ENCODE data around the gene GOT1. TPM values are rescaled to one million over a fixed set of nuclear protein-coding genes. Genes with fewer than 3 reads are reported as not detected.

GOT1 gene
- total RNA-seq, 1 donor from 2014 or later, result 107 TPM

DNA sequence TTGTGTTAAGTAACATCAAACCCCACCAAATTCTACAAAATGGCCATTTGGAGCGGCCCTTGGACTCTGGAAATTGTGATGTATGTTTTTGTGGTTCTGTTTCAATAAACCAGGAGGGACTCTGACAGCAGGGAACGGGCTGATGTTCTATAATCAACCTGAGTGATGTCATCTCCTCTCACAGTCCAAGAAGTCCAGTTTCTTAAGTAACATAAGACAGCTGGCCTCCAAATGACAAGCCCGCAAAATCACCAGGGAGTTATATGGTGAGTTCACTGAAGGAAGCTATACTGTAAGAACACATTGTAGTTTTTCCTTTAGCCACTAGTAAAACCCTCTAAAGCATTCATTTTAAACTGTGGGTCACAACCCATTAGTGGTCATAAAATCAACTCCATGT lies 34.0 kb downstream of the GOT1 start:
- DNase-seq (ENCODE audit: low spot score), result no peak
- ATAC-seq, result no peak

DNA sequence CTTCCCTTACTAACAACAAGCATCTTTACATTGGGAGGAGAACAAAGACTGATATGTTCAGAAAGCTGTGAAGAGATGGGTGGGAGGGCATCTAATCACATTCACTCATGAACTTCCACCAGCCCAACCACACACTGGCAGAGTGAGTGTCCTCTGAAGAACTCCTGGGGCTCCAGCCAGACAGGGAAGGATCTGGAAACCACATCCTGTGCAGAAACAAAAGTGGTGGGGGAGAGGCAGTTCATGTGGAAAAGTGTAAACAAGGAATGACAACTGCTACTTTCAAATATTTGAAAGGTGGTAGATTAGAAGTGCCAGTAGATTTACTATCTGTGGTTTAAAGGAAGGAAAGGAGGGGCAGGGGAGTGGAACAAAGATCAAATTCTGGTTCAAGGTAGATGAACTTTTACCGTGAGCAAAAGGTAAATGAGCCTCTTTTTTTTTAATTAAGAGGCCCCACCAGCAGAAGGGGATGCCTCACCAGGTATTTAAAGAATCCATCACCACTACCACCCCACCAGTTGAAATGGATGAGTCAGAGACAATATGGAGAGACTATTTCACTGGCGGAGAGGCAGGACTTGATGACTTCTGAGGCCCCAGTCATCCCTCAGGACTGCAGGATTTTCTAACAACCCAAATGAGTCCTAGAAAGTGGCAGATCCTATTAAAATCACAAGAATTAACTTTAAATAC lies 34.5 kb downstream of the GOT1 start:
- peak; percentile 52 for ATAC-seq
- DNase-seq (ENCODE audit: low spot score), result peak; percentile 57

DNA sequence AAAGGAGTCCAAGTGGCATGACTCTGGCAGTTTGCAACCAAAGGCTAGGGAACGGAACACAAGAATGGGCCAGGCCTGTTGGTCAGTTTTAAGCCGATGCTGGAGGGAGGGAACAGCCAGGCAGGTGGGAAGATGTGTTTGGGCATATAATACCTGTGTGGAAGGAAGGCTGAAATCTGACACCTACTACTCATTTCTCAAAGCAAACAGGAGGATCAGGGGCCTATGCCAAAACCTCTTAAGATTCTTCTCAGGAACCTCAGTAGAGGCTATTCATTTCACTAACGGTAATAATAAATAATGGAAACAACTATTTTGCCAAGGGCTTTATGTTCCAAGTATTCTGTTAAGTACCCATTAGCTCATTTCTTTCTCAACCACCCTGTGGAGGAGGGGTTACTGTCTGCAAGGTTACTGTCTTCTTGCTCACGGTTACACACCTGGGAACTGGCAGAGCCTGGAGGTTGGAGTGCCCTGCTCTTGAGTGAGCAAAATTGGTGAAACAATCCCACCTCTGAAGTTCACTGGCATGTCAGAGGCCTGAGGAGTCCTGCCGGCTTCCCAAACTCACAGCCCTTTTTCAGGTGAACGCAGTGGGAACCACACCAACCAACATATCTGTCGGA lies 35.5 kb downstream of the GOT1 start:
- no peak for ATAC-seq

DNA sequence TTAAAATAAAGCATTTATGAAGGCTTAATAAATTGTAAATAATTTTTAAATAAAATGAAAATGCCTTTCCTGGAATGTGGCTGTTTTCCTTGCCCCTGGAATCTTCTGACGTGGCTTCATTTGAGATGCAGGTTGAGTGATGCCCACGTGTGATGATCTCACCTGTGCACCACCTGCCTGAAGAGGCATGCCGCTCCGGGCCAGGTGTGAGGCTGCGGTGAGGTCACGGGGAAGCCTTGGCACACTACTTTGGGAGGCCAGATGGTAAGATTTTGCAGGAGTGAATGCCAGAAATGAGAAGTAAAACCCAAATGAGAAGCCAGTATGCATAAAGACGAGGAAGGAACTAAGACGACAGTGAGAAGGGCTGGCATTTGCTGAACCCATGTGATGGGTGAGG lies 36.2 kb downstream of the GOT1 start:
- ATAC-seq (no peak), DNase-seq (ENCODE audit: low spot score) (no peak)

More for the DNA sequence above, 35.5 kb downstream of the GOT1 start:
- DNase-seq (ENCODE audit: low spot score), result no peak

DNA sequence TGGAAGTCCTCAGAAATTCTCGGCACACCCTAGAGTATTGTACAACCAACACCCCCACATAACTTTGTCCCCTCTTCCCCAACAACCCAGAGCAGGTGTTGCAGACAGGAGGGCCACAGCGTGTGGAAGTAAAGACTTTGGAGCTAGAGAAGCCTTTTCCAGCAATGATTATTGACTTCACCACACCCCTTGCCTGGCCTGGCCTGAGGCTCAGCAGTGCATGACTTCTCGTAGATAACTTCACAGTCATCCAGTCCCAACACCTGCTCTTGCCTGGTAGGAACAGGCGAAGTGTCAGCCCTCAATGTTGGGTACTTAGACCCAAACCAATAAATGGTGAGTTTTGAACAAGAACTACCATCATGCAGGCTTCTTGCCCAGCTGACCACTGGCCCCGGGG lies 36.7 kb downstream of the GOT1 start:
- ATAC-seq (peak; percentile 27), DNase-seq (ENCODE audit: low spot score) (no peak)

DNA sequence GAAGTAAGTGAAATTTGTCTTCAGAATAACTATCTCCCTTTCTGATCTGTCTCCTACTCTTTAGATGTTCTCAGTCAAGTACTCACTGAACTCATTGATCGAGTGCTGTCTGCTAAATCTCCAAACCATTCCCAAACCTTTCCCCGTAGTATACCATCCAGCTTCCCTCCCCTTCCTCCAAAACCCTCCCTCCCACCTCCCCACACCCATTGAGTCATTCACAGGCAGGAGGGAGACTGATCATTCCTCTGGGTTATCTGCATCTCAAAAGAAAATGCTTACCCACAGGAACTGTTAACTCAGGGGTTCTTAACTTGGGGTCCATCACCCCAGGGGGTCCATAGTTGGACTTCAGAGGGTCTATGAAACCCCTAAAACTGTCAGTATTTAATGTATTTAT lies 37.4 kb downstream of the GOT1 start:
- ATAC-seq (peak; percentile 7), DNase-seq (ENCODE audit: low spot score) (no peak)

DNA sequence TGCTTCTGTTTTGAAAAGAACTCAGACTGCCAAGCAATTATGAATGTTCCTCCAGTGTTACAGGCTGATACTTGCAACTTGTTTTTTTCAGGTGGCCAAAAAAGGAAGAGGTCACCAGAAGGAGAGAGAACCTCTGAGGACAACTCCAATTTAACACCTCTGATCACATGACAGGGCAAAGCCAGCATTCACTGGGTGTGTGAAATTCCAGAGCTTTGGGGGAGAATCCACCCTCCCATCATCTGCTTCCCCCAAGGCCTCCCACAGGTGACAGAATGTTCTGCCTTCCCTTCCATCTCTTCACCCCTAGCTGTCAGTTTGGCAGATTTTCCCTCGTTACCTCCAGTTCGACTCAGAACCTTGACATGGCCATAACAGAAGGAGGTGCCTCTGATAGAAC lies 39.1 kb downstream of the GOT1 start:
- ATAC-seq, result no peak
- no peak for DNase-seq (ENCODE audit: low spot score)

DNA sequence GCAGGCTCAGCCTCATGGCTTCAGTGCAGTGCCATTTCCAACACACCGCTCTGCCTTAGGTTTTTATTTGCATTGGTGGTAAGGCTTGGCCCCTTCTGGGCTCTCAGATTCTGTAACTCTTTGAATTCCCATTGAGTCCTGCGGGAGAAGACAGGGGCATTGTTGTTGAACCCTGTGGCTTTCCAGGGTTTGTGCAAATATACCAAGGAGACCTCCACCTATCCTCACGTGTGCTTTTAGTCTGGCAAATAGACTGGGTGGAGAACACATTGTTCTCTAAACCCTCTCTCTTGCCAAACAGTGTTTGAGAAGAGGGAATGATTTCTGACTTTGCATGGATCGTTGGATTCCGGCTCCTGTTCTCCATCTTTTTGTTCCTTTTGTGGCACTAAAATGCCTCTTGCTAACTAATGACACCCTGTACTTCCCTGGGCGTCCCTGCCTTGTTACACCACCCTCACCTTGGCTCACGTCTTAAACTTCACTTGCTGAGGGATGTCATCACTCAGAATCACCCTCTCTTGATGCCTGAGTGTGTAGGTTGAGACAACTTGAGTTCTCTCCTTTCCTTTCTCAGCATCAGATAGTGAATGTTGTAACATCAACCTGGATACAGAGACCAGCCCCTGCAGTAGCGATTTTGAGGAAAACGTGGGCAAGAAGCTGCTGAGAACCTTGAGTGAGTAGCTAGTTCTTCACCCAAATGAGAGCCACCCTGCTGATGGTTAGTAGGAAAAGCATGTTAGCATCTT lies 40.5 kb downstream of the GOT1 start:
- DNase-seq (ENCODE audit: low spot score) (no peak), ATAC-seq (no peak)

DNA sequence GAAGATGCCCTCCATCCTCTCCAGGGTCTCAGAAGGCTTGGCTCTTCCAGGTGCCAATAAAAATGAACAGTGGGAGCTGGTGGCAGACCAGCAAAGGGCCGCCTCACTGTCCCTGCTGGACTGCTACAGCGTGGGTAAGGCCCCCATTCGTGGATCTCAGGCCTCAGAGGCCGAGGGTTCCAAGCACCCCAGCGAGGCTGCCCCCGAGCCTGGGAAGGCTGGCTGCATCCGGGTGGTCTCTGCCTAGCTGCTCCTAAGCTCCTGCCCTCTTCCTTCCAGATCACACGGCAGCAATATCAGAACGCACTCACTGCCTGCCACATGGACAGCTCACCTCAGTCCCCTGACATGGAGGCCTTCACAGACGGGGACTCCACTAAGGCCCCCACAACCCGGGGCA lies 42.9 kb downstream of the GOT1 start:
- DNase-seq (ENCODE audit: low spot score) (no peak), ATAC-seq (no peak)

DNA sequence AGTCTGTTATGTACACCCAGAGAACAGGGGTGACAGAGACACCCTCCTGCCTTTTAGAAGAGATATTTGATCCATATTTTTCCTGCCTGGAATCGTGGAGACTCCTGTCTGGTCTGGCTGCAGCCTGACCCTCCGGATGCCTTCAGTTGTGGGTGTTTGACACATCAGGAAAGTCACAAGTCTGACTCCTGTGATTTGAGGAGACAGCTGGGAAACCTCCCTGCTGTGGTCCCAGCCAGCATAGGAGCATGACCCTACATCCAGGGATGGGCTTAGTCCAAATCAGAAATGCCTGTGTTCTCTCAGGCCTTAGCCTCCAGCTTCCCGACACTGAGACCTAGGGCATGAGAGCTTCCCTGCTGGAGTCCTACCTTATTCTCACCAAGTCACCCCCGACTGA lies 43.4 kb downstream of the GOT1 start:
- ATAC-seq, result no peak
- no peak for DNase-seq (ENCODE audit: low spot score)

DNA sequence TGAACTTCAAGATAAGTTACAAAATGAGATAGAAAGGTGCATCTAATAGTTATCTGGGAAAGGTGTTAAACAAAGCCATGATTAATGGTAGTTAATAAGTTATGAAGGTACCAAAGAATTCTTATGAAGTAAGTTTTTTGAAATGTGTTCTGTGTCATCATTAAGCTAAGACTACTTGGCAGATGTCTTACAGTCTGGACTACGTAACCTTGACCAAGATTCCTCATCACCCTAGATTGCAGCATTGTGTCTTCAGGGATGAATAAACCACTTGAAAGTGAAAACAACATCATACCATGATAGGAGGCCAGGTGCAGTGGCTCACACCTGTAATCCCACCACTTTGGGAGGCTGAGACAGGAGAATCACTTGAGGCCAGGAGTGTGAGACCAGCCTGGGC lies 48.2 kb downstream of the GOT1 start:
- ATAC-seq, result no peak
- DNase-seq (ENCODE audit: low spot score), result no peak

DNA sequence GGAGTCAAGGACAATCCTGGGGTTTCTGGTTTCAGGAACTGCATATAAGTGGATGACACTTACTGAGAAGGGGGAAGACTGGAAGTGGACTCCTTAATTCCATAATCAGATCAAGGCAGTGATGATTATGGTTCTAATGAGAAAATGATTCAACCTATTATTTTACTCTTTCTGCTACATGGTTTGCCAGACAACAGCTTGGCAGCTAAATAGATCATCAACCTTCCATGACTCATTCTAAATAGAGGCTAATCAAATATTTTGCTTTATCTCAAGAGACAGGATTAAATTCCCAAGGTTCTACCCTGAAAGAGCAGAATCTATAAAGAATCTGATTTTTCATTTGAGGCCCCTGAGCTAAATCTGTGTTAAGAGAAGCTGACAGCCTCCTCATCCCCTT lies 55.0 kb downstream of the GOT1 start:
- ATAC-seq (no peak), DNase-seq (ENCODE audit: low spot score) (no peak)

DNA sequence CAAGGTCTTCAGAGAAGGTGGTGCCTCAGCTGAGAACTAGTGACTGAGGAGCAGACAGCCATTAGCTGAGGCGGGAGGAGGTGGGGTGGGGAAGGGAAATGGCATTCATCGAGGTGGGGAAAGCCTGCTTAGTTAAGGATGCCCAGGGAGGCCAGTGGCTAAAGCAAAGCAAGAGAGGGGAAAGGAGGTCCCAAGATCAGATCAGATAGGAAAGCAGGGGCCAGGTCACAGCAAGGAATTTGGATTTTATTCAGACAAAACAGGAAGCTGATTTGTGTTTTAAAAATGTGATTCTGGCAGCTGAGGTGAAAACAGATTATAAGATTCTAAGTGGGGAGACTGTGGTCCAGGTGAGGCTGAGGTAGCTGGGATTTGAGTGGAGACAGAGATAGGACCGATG lies 55.5 kb downstream of the GOT1 start:
- ATAC-seq (no peak), DNase-seq (ENCODE audit: low spot score) (no peak)

DNA sequence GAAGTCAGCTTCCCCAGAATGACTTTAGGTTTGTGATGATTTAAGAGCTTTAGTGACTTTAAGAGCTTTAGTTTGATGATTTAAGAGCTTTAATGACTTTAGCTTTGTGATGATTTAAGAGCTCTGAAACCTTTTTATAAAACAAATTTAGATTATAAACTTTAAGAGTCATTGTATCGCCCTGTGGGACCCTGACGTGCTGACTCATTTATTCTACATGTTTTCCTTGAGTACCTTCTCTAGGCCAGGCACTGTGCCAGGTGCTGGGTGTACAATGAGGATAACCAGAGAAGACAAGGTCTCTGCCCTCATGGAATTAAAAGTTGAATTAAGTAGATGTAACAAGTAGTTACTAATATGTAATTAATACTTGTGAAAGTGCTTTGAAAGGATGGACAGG lies 55.9 kb downstream of the GOT1 start:
- DNase-seq (ENCODE audit: low spot score) (no peak), ATAC-seq (no peak)

DNA sequence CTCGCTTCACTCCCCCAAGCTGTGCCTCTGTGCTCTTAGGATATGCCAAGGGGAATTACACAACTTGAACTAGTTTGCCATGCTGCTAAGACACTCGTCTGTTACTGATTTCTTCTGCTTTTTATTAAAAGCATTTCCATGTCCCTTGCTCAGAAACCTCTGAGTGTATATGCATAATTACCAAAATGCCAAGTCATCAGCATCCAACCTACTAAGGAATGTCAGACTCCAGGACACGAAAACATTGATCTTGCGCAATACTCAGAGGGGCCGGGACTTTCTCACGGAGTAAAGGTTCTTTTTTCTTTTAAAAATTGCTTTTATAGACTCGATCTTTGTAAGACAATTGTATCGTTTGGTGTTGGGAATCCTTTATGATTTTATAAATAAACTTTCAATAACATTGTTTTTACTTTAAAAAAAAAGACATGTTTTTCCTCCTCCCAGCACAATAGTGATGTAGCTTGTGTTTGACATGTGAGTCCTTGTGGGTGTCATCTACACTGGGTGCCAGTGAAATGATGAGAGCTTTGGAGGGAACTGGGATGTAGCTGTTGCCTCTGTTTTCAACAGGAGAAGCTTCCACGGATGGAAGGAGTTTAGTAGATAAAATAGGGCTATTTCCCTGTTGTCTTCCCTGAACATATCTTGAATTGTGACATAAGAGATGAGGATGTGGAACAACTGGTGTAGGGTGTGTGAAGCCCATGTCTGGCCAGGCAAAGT lies 57.7 kb downstream of the GOT1 start:
- no peak for ATAC-seq
- no peak for DNase-seq (ENCODE audit: low spot score)

DNA sequence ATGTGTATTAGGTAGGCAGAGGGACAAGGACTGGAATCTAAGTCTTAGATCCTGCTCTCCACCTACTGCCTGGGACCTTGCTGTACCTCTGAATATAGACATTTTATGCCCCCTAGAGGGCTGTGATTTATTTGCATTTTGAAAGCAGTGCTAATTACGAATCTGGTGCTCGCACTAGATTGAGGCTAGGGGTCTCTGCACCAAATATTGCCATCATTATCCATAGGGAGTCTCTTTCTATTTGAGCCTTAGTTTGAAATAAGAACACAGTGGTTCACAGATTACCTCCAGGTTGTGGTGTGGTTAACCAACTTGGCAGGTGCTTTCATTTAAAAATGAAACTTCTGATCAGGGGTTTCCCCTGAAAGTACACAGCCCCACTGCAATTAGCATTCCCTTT lies 59.4 kb downstream of the GOT1 start:
- ATAC-seq (peak; percentile 91), DNase-seq (ENCODE audit: low spot score) (no peak)

DNA sequence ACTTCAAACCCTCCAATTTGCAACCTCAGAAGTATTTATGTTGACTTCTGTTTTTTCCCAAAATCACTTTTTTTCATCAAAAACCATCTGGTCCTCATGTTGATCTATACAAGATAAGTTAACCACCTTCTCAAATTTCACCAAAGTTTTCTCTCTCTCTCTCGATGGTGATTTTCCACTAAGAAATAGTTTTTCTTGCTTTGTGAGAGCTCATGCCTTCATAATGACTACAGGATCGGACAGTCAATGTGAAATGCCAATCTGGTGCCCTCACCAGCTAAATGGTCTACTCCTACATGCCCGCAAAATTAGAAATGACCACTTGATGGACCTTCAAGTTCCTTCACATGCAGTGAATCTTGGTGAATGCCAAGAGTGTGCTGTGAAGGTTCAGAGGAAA lies 60.9 kb downstream of the GOT1 start:
- no peak for ATAC-seq
- no peak for DNase-seq (ENCODE audit: low spot score)

DNA sequence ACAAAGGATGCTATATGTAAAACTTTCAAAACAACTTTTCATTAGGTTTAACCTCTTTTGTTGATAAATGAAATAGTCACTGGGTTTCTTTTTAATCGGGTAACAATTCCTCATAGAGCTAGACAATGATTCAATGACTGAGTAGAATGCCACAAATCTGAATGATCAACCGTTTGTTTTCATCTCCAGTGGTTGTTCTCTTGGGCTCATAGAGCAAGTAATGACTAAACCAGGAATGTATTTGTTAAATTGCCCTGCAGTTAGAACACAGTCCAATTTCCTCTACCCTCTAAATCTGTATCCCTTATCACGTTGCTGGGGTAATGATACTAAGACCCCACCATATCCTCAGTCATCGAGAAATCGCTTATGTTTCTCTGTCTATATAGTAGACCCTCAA lies 61.3 kb downstream of the GOT1 start:
- no peak for ATAC-seq
- DNase-seq (ENCODE audit: low spot score), result no peak

DNA sequence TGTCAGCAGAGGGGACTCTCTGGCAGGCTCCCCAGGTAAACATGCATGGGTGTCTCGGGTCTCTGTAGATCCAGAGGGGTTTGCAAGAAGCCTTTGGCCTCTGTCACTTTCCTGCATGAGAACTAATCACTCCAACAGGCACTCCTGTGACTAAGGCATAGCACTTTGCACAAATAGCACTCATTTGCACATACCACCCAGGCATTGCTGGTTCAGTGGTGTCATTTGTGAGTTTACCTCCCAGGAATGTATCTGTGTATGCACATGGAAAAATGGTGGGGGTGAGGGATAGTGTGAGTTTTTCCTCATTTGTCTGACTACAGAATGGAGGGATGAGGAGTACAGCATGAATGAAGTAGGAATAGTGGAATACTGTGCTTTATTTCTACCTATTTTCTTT lies 61.8 kb downstream of the GOT1 start:
- DNase-seq (ENCODE audit: low spot score), result no peak
- no peak for ATAC-seq

DNA sequence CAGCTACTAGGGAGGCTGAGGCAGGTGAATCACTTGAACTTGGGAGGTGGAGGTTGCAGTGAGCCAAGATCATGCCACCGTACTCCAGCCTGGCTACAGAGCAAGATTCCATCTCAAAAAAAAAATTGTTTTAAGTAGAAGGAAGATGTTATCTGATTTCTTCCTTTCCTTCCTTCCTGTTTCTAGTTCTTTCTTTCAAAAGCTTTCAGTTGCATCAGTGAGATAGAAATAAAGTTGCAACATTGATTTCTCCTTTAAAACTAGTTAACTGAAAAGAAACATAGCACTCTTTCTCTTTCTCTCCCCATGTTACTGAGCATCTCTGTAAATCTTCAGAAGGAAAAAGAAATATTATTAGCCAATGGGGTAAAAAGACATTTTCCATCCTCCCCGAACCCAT lies 63.8 kb downstream of the GOT1 start:
- ATAC-seq (no peak), DNase-seq (ENCODE audit: low spot score) (no peak)

DNA sequence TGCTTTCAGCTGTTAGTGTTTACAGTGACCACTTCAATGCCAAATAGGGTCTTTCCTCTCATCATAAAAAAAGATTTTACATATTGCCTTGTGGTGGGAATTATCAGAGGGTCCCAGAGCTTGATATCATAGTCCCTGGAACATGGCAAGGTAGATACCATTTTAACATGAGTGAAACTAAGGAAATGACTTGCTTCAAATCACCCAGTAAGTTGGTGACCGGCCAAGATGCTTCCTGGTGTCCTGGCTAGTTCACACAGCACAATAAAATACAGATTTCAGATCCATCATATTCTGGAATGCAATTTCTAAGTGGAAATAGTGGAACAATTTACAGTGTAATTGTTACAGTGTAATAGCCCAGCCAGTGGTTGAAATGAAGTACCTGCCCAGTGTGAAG lies 64.7 kb downstream of the GOT1 start:
- ATAC-seq (no peak), DNase-seq (ENCODE audit: low spot score) (no peak)

DNA sequence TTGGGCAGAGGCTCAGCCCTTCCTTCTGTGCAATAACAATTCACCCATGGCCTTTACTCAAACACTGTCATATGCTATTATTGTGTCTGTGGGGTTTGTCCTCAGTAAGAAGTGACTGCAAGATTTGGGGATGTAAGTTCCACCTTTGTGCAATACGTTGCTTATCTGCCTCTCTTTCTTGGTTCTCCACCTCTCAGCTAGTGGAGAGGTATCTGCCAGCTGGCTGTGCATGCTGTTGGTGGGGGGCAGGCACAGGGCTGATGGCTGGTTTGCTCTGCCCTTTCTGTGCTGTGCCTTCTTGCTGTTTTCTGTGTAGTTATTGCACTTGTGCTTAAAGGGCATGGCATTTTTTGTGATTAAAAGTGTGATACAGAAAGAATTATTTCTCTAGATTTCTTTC lies 65.1 kb downstream of the GOT1 start:
- DNase-seq (ENCODE audit: low spot score) (no peak), ATAC-seq (no peak)
